ENCODE measurements around the gene TBCA. TPM values are rescaled to one million over a fixed set of nuclear protein-coding genes. Genes with fewer than 3 reads are reported as not detected.

Gene TBCA
- total and polyA plus RNA-seq, 9 of the 15 experiments (the other 6 are each of a cell fraction or from before 2014, with no cell fraction given), result 164 to 661 (median 334) TPM

GRCh38 chr5:77784735-77785134, 8.6 kb upstream of the TBCA start (continued):
- TF ChIP-seq POLR2H (tag; IDR thresholded peaks at IDR 0.05; ENCODE audit: low read depth) (no peak), PTTG1 (tag; IDR thresholded peaks at IDR 0.05; ENCODE audit: low read depth) (no peak), SIN3B (IDR thresholded peaks at IDR 0.05; ENCODE audit: low read depth) (no peak)
- TF ChIP-seq, protein P1, sequence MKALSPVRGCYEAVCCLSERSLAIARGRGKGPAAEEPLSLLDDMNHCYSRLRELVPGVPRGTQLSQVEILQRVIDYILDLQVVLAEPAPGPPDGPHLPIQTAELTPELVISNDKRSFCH (CRISPR knock-in tag; IDR thresholded peaks at IDR 0.05), result no peak
- TF ChIP-seq, protein P1 (tag; IDR thresholded peaks at IDR 0.05), result no peak

DNA sequence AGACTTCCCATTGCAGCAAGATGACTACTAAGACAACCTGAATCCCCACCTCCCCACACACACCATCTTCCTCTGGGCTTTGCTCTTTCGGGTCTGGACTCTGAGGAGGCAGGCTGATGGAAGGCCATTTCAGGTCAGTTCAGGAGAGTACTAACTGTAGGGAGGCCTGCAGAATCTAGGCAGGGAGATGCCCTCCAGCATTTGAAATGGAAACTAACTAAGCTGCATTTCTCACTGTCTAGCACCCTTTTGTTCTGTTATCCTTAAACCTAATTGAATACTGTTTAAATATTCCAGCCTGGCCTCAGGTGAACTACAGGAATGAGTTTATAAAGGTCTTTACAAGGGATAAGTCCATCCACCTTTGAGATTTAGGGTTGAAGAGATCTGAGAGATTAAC, 4.9 kb upstream of the TBCA start:
- Histone ChIP-seq H3K79me2 (ENCODE audit: control insufficient read depth, insufficient read depth, low read length) (peaks cover under 1% of the 10 kb centered on the region; the same call in 2 of the 3 replicates), H2AFZ (ENCODE audit: low read depth, low read length) (no peak overlapping the region), H3K9me3 (replicated peaks; ENCODE audit: control insufficient read depth, insufficient read depth, low read depth, low read length) (no peaks in the 10 kb centered on the region), H3K27ac (ENCODE audit: extremely low read depth, low read depth, low read length) (no peak overlapping the region), H3K4me2 (ENCODE audit: insufficient read depth, low read length) (no peak overlapping the region), H3K4me3 (no peak overlapping the region), H4K20me1 (replicated peaks; ENCODE audit: control insufficient read depth, insufficient read depth, low read length) (no peaks in the 10 kb centered on the region), H3K27me3 (ENCODE audit: control insufficient read depth in 2 of 2, insufficient read depth in 2 of 2, low read length in 2 of 2) (peaks cover 0 to 12% of the 10 kb centered on the region in 2 experiments; a peak in 3 of 5 replicates), H3K4me1 (replicated peaks in 1 of 2; ENCODE audit: control insufficient read depth in 2 of 2, insufficient read depth in 2 of 2, low read length in 2 of 2) (peaks cover 3% of the 10 kb centered on the region in 2 experiments; a peak in 3 of 5 replicates), H3K36me3 (ENCODE audit: control insufficient read depth, insufficient read depth, low read length) (no peaks in the 10 kb centered on the region), H3K9me1 (ENCODE audit: control insufficient read depth, insufficient read depth, low read length) (no peaks in the 10 kb centered on the region), H3K9ac (ENCODE audit: insufficient read depth in 1 of 2, low read depth in 2 of 2, low read length in 2 of 2) (no peak overlapping the region)
- DNase-seq (ENCODE audit: extremely low read depth in 1 of 4, low spot score in 3 of 4) (no peak), ATAC-seq (no peak), FAIRE-seq (no peak)
- WGBS (ENCODE audit: insufficient coverage, low coverage, missing lambda C conversion rate), result 54% methylated on average over 1 of the region's 1 CpG
- ChIA-PET CTCF (ENCODE audit: low intra/inter-chr PET ratio) (no interaction called here), POLR2A (no interaction called here)
- in situ Hi-C loops (cut with MboI), result no loop called here
- no TSS peak for BruUV-seq (replicated peaks)
- intact Hi-C loops (cut with micrococcal nuclease), result no loop called here
- TF ChIP-seq NFRKB (IDR thresholded peaks at IDR 0.05; ENCODE audit: low read depth) (no peak), KLF16 (IDR thresholded peaks at IDR 0.05) (no peak), ZNF79 (CRISPR knock-in tag; IDR thresholded peaks at IDR 0.05; ENCODE audit: low read depth) (no peak), PTBP1 (IDR thresholded peaks at IDR 0.05; ENCODE audit: low read depth, low read length) (no peak), CHAMP1 (IDR thresholded peaks at IDR 0.05) (no peak), SIN3B (IDR thresholded peaks at IDR 0.05; ENCODE audit: low read depth) (no peak), NKRF (IDR thresholded peaks at IDR 0.05; ENCODE audit: borderline replicate concordance) (no peak), SP1 (CRISPR knock-in tag; IDR thresholded peaks at IDR 0.05) (no peak)
- TF ChIP-seq, protein P2, sequence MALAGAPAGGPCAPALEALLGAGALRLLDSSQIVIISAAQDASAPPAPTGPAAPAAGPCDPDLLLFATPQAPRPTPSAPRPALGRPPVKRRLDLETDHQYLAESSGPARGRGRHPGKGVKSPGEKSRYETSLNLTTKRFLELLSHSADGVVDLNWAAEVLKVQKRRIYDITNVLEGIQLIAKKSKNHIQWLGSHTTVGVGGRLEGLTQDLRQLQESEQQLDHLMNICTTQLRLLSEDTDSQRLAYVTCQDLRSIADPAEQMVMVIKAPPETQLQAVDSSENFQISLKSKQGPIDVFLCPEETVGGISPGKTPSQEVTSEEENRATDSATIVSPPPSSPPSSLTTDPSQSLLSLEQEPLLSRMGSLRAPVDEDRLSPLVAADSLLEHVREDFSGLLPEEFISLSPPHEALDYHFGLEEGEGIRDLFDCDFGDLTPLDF (CRISPR knock-in tag; IDR thresholded peaks at IDR 0.05), result no peak
- TF ChIP-seq, protein P3, sequence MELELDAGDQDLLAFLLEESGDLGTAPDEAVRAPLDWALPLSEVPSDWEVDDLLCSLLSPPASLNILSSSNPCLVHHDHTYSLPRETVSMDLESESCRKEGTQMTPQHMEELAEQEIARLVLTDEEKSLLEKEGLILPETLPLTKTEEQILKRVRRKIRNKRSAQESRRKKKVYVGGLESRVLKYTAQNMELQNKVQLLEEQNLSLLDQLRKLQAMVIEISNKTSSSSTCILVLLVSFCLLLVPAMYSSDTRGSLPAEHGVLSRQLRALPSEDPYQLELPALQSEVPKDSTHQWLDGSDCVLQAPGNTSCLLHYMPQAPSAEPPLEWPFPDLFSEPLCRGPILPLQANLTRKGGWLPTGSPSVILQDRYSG (tag; conservative IDR thresholded peaks at IDR 0.05; ENCODE audit: low read depth), result no peak
